MM.1S (cell line): Measurements from ENCODE around the gene CCDC6.

Source experiments
- DNase-seq: peaks from one replicate; pipeline ENCODE4 v3.0.0-alpha.2; 2015
- H2AFZ ChIP-seq: fragments of 300-600 bp; sonication (generic); 2 replicates; pipeline ENCODE4 v1.6.0; 2016; ENCODE audit warnings: antibody characterized with exemption, low read length
- H3F3A ChIP-seq: fragments of 300-600 bp; sonication (generic); 2 replicates; pipeline ENCODE4 v1.6.1; 2016; ENCODE audit warnings: mild to moderate bottlenecking, antibody characterized with exemption, low read length, moderate library complexity, mixed read lengths; ENCODE audit not compliant: insufficient read depth
- H3K27ac ChIP-seq: fragments of 300-600 bp; sonication (generic); 2 replicates; pipeline ENCODE4 v1.5.1; 2016; ENCODE audit warnings: mild to moderate bottlenecking, low read length
- H3K27me3 ChIP-seq: fragments of 300-600 bp; sonication (generic); replicated peaks from 2 replicates; pipeline ENCODE4 v1.6.0; 2016; ENCODE audit warnings: low read length; ENCODE audit not compliant: insufficient read depth
- H3K36me3 ChIP-seq: fragments of 300-600 bp; sonication (generic); replicated peaks from 2 replicates; pipeline ENCODE4 v1.6.1; 2016; ENCODE audit warnings: mild to moderate bottlenecking, low read length, mixed read lengths; ENCODE audit not compliant: insufficient read depth
- H3K4me1 ChIP-seq: fragments of 300-600 bp; sonication (generic); 2 replicates; pipeline ENCODE4 v1.6.1; 2016; ENCODE audit warnings: low read length, mixed read lengths
- H3K4me2 ChIP-seq: fragments of 300-600 bp; sonication (generic); 2 replicates; pipeline ENCODE4 v1.6.0; 2016; ENCODE audit warnings: low read depth, low read length
- H3K4me3 ChIP-seq: fragments of 300-600 bp; sonication (generic); 2 replicates; pipeline ENCODE4 v1.5.1; 2016; ENCODE audit warnings: low read length, mixed read lengths
- H3K79me2 ChIP-seq: fragments of 300-600 bp; sonication (generic); 2 replicates; pipeline ENCODE4 v1.6.1; 2016; ENCODE audit warnings: mixed run types, low read length, mixed read lengths
- H3K9ac ChIP-seq: fragments of 300-600 bp; sonication (generic); 2 replicates; pipeline ENCODE4 v1.6.1; 2016; ENCODE audit warnings: low read length, mixed read lengths
- H3K9me2 ChIP-seq: fragments of 300-600 bp; sonication (generic); replicated peaks from 2 replicates; pipeline ENCODE4 v1.6.1; 2016; ENCODE audit warnings: mild to moderate bottlenecking, low read length, mixed read lengths; ENCODE audit not compliant: insufficient read depth
- H3K9me3 ChIP-seq: fragments of 300-600 bp; sonication (generic); replicated peaks from 2 replicates; pipeline ENCODE4 v1.6.1; 2016; ENCODE audit warnings: mild to moderate bottlenecking, low read length, mixed read lengths; ENCODE audit not compliant: insufficient read depth
- H4K20me1 ChIP-seq: fragments of 300-600 bp; sonication (generic); 2 replicates; pipeline ENCODE4 v1.6.1; 2016; ENCODE audit warnings: mild to moderate bottlenecking, low read length, moderate library complexity, mixed read lengths; ENCODE audit not compliant: insufficient read depth
- CTCF ChIP-seq: fragments of 300-600 bp; sonication (generic); IDR thresholded peaks from 2 replicates; pipeline ENCODE4 v1.5.1; 2016; ENCODE audit warnings: antibody characterized with exemption, low read length, mixed read lengths
- EZH2 ChIP-seq: fragments of 300-600 bp; sonication (generic); optimal IDR thresholded peaks from 2 replicates; pipeline ENCODE3; 2017; ENCODE audit warnings: low read depth, mild to moderate bottlenecking, antibody characterized with exemption, low read length, mixed read lengths
- EZH2phosphoT487 ChIP-seq: fragments of 300-600 bp; sonication (generic); IDR thresholded peaks from 2 replicates; pipeline ENCODE4 v1.6.1; 2018; ENCODE audit warnings: antibody characterized with exemption, low read length

CCDC6 gene

GRCh38 chr10:59864141-59864962, 42.0 kb downstream of the CCDC6 start:
- Histone ChIP-seq H3K4me3 (no peak overlapping the region), H3K9me2 (no peaks in the 10 kb centered on the region), H4K20me1 (no peaks in the 10 kb centered on the region; the same call in 1 of the 2 replicates), H2AFZ (no peak overlapping the region), H3K79me2 (peaks cover 58% of the 10 kb centered on the region), H3K9me3 (no peaks in the 10 kb centered on the region), H3K36me3 (no peaks in the 10 kb centered on the region), H3K27ac (no peak overlapping the region), H3K4me2 (no peak overlapping the region), H3F3A (no peaks in the 10 kb centered on the region), H3K27me3 (no peaks in the 10 kb centered on the region), H3K9ac (no peak overlapping the region), H3K4me1 (no peaks in the 10 kb centered on the region)
- no peak for TF ChIP-seq CTCF
- TF ChIP-seq EZH2phosphoT487: no peak
- no peak for TF ChIP-seq EZH2
- no peak for DNase-seq

DNA sequence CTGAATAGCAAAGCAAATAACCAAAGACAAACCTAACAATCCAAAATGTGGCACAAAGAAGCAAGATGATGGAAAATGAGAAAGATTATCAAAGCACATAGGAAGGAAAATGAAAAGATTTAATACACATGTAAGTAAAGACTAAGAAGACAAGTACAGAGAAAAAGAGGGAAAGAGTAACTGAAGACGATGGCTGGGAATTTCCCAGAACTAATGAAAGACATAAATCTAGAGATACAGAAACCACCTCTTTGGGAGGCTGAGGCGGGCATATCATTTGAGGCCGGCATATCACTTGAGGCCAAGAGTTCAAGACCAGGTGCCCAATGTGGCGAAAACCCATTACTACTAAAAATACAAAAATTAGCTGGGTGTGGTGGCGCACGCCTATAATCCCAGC, 46.8 kb downstream of the CCDC6 start:
- Histone ChIP-seq H3K9ac (no peak overlapping the region), H3K36me3 (no peaks in the 10 kb centered on the region), H3K79me2 (peaks cover 53% of the 10 kb centered on the region)

GRCh38 chr10:59857921-59858320, 48.4 kb downstream of the CCDC6 start:
- no peak overlapping the region for H2AFZ ChIP-seq
- no peak overlapping the region for H3K4me3 ChIP-seq
- no peak for TF ChIP-seq CTCF
- TF ChIP-seq EZH2phosphoT487: no peak
- TF ChIP-seq EZH2: no peak
- H3K4me1 ChIP-seq: peaks cover 3% of the 10 kb centered on the region; the same call in 1 of the 2 replicates
- H3K36me3 ChIP-seq: no peaks in the 10 kb centered on the region
- H3K9ac ChIP-seq: no peak overlapping the region
- H3K4me2 ChIP-seq: no peak overlapping the region
- peaks cover 48% of the 10 kb centered on the region for H3K79me2 ChIP-seq
- no peaks in the 10 kb centered on the region; the same call in 1 of the 2 replicates for H4K20me1 ChIP-seq
- no peaks in the 10 kb centered on the region for H3K9me2 ChIP-seq
- no peaks in the 10 kb centered on the region for H3K9me3 ChIP-seq
- no peak overlapping the region for H3K27ac ChIP-seq
- no peak for DNase-seq
- H3F3A ChIP-seq: no peaks in the 10 kb centered on the region
- H3K27me3 ChIP-seq: no peaks in the 10 kb centered on the region

More for the DNA sequence above, 46.8 kb downstream of the CCDC6 start:
- Histone ChIP-seq H4K20me1 (no peaks in the 10 kb centered on the region; the same call in 1 of the 2 replicates), H3K4me3 (no peak overlapping the region), H2AFZ (no peak overlapping the region), H3K27me3 (no peaks in the 10 kb centered on the region), H3K9me3 (no peaks in the 10 kb centered on the region), H3K27ac (no peak overlapping the region), H3K4me2 (no peak overlapping the region), H3K4me1 (no peaks in the 10 kb centered on the region), H3K9me2 (no peaks in the 10 kb centered on the region), H3F3A (no peaks in the 10 kb centered on the region)
- TF ChIP-seq EZH2phosphoT487 (no peak), EZH2 (no peak), CTCF (no peak)
- DNase-seq: no peak
